Endothelial cell of umbilical vein (primary cell): ENCODE results near the gene BRWD1. TPM values are rescaled to one million over a fixed set of nuclear protein-coding genes. Genes with fewer than 3 reads are reported as not detected.
A peak's percentile ranks its signal among the peaks of the same experiment; 100 is the strongest.

ENCODE experiments used
- BruUV-seq: library from RNA; stranded (reverse); fragments of 400-500 nt; replicated peaks from 2 replicates; lab custom pipeline; 2021; lab: Mats Ljungman, UMichigan
- CTCF ChIA-PET: fragments of 300-600, 350-600 bp; sonication (Branson Sonifier 250); formaldehyde crosslinking; loops from one replicate; lab custom pipeline; 2021; ENCODE audit warnings: antibody characterized with exemption, inconsistent platforms; lab: Charles Lee
- POLR2A ChIA-PET: fragments of 300-600, 350-600 bp; sonication (Branson Sonifier 250); formaldehyde crosslinking; loops from one replicate; lab custom pipeline; 2021; ENCODE audit warnings: antibody characterized with exemption, inconsistent platforms; lab: Charles Lee
- DNase-seq: peaks from one replicate; pipeline ENCODE4 v3.0.0-alpha.2; 2011; ENCODE audit warnings: low read depth, low spot score
- FAIRE-seq: peaks from 2 replicates; lab custom pipeline; 2011; peaks lifted over from hg19 to GRCh38; lab: Jason Lieb, UNC
- H2AFZ ChIP-seq: 2 replicates; pipeline ENCODE4 v1.6.0; 2012; ENCODE audit warnings: low read depth, low read length, control low read depth, inconsistent platforms
- H3K27ac ChIP-seq: 2 replicates; pipeline ENCODE4 v1.5.1; 2011; ENCODE audit warnings: low read depth, mild to moderate bottlenecking, control low read depth, low read length, moderate library complexity; ENCODE audit not compliant: insufficient read depth
- H3K27me3 ChIP-seq, 2 experiments: 2 replicates each; pipeline versions ENCODE4 v1.6.0 to v1.6.1; 2011; ENCODE audit warnings: low read length in 2 of 2, mixed read lengths in 1 of 2; ENCODE audit not compliant: control insufficient read depth in 2 of 2, insufficient read depth in 2 of 2
- H3K36me3 ChIP-seq, 2 experiments: 2 replicates in 1 of 2; 3 replicates in 1 of 2; pipeline ENCODE4 v1.5.1; 2011; ENCODE audit warnings: low read length in 2 of 2, mild to moderate bottlenecking in 1 of 2, moderate library complexity in 1 of 2; ENCODE audit not compliant: control insufficient read depth in 2 of 2, insufficient read depth in 2 of 2; ENCODE audit errors: extremely low read depth in 1 of 2
- H3K4me1 ChIP-seq: 3 replicates; pipeline ENCODE4 v1.5.1; 2011; ENCODE audit warnings: mild to moderate bottlenecking, low read length; ENCODE audit not compliant: control insufficient read depth, insufficient read depth; ENCODE audit errors: extremely low read depth
- H3K4me2 ChIP-seq: 2 replicates; pipeline ENCODE4 v1.6.1; 2011; ENCODE audit warnings: low read length, control low read depth, mixed read lengths; ENCODE audit not compliant: insufficient read depth
- H3K4me3 ChIP-seq, 3 experiments: fragments of 200-600 bp in 1 of 3; sonication (generic), shearing (Covaris generic) in 1 of 3; replicated peaks in 1 of 3; 2 replicates each; pipeline ENCODE4 v1.5.1; 2011 to 2016; ENCODE audit warnings: control low read depth in 3 of 3, low read length in 3 of 3, mild to moderate bottlenecking in 2 of 3, inconsistent platforms in 1 of 3, low read depth in 1 of 3, moderate library complexity in 1 of 3; ENCODE audit not compliant: insufficient read depth in 1 of 3
- H3K79me2 ChIP-seq: 2 replicates; pipeline ENCODE4 v1.6.0; 2012; ENCODE audit warnings: low read length, inconsistent platforms; ENCODE audit not compliant: control insufficient read depth, insufficient read depth
- H3K9ac ChIP-seq: replicated peaks from 2 replicates; pipeline ENCODE3; 2011; ENCODE audit warnings: low read length, control low read depth; ENCODE audit not compliant: insufficient read depth; ENCODE audit errors: extremely low read depth
- H3K9me1 ChIP-seq: replicated peaks from 3 replicates; pipeline ENCODE4 v1.6.0; 2011; ENCODE audit warnings: mild to moderate bottlenecking, low read length; ENCODE audit not compliant: control insufficient read depth, insufficient read depth; ENCODE audit errors: extremely low read depth
- H3K9me3 ChIP-seq: replicated peaks from 2 replicates; pipeline ENCODE4 v1.5.1; 2012; ENCODE audit warnings: low read length, inconsistent platforms; ENCODE audit not compliant: control insufficient read depth, insufficient read depth
- H4K20me1 ChIP-seq: replicated peaks from 2 replicates; pipeline ENCODE3; 2011; ENCODE audit warnings: mild to moderate bottlenecking, low read length; ENCODE audit not compliant: control insufficient read depth, insufficient read depth; ENCODE audit errors: extremely low read depth
- EZH2 ChIP-seq: IDR thresholded peaks from 2 replicates; pipeline ENCODE4 v1.6.1; 2012; ENCODE audit warnings: borderline replicate concordance, low read depth, mild to moderate bottlenecking, moderate library complexity, low read length, inconsistent platforms; ENCODE audit not compliant: severe bottlenecking
- FOS ChIP-seq: IDR thresholded peaks from 2 replicates; pipeline ENCODE4 v1.6.1; 2011; ENCODE audit warnings: mild to moderate bottlenecking, low read length, moderate library complexity, borderline replicate concordance; ENCODE audit not compliant: insufficient read depth
- GATA2 ChIP-seq: IDR thresholded peaks from 2 replicates; pipeline ENCODE4 v1.7.0; 2011; ENCODE audit warnings: low read depth, mild to moderate bottlenecking, moderate library complexity, mixed read lengths, low read length; ENCODE audit not compliant: insufficient read length, insufficient read depth
- JUN ChIP-seq: IDR thresholded peaks from 2 replicates; pipeline ENCODE4 v1.6.1; 2011; ENCODE audit warnings: borderline replicate concordance, low read depth; ENCODE audit not compliant: insufficient read length, insufficient read depth
- MYC ChIP-seq: IDR thresholded peaks from one replicate; pipeline ENCODE4 v1.6.1; 2011; ENCODE audit warnings: mild to moderate bottlenecking, low read depth, low read length
- POLR2A ChIP-seq: IDR thresholded peaks from 2 replicates; pipeline ENCODE4 v1.6.1; 2012; ENCODE audit warnings: low read depth, mild to moderate bottlenecking, control low read depth, low read length
- POLR2AphosphoS5 ChIP-seq: IDR thresholded peaks from 2 replicates; pipeline ENCODE4 v1.6.1; 2012; ENCODE audit warnings: low read depth, mild to moderate bottlenecking, control low read depth, low read length, moderate library complexity; ENCODE audit not compliant: insufficient read depth
- dilution Hi-C: fragments of 300-500 bp; cut with MboI; formaldehyde crosslinking; loops from one replicate; pipeline ENCODE4 v1.15.0; 2019; ENCODE audit warnings: low sequenced_read_pairs; ENCODE audit not compliant: extremely low pct_ligation_motif_present
- intact Hi-C: fragments of 100-400 bp; cut with micrococcal nuclease; formaldehyde crosslinking; loops from one replicate; pipeline ENCODE4 v1.10.0; 2022
- polyA plus RNA-seq, 4 experiments: library from polyadenylated mRNA; depleted of rRNA in 3 of 4; stranded (reverse) in 3 of 4; unstranded in 1 of 4; fragments of >200 nt; gene quantifications; 2 replicates each; pipeline versions ENCODE4 v1.2.1 to v1.2.3, GENCODE V29; 2011 to 2012; ENCODE audit warnings: missing spikeins in 1 of 4
- total RNA-seq: library from RNA; stranded (reverse); gene quantifications from 2 replicates; pipeline ENCODE4 v1.2.3, GENCODE V29; 2021
- TF ChIP-seq, protein P1 (sequence below), 2 donors: IDR thresholded peaks; 1 replicate in 1 of 2; 2 replicates in 1 of 2; pipeline ENCODE4 v1.5.1; 2011; ENCODE audit warnings: low read length in 2 of 2, mild to moderate bottlenecking in 2 of 2, moderate library complexity in 2 of 2, control low read depth in 1 of 2, inconsistent platforms in 1 of 2, low read depth in 1 of 2; ENCODE audit not compliant: insufficient read depth in 1 of 2; ENCODE audit errors: extremely low read depth in 1 of 2
- TF ChIP-seq, protein P2 (sequence below): IDR thresholded peaks from 2 replicates; pipeline ENCODE4 v1.6.1; 2011; ENCODE audit not compliant: insufficient read depth, insufficient read length

The BRWD1 gene
- total and polyA plus RNA-seq, 2 donors (not counting 3 experiments of a cell fraction or from before 2014, with no cell fraction given): 6.1 to 33.2 TPM

DNA sequence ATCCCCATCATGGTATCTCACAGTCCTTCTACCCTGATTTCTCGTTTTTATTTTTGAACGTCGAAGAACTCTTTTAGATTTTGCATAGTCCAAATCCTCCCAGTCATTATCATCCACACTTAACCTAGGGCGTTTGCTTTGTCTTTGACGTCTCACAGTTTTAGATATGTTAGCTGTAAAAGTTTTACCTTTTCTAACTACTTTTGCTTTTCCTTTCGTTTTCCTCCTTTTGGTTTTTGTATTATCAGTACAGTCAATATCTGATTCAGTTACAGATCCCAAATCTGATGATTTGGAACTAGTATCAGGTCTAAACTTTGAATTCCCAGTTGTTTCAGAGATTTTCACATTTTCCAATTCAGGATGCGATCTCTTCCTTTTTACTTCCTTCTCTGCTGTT, 117.1 kb downstream of the BRWD1 start:
- H3K4me3 ChIP-seq: no peak overlapping the region
- CTCF ChIA-PET: interaction anchor here (1.3 kb wide), 1 partner anchor 12 kb away, joined by 4 read pairs; no protein-coding TSS in a partner anchor
- dilution Hi-C loops: no loop called here
- H3K27ac ChIP-seq: no peak overlapping the region
- intact Hi-C loops: no loop called here
- H2AFZ ChIP-seq: no peak overlapping the region
- H4K20me1 ChIP-seq: no peaks in the 10 kb centered on the region
- no peak overlapping the region for H3K9ac ChIP-seq
- H3K4me2 ChIP-seq: peak overlapping the region; percentile 67
- POLR2A ChIA-PET: no interaction called here
- H3K27me3 ChIP-seq: no peaks in the 10 kb centered on the region
- H3K9me1 ChIP-seq: no peaks in the 10 kb centered on the region
- TF ChIP-seq MYC (no peak), POLR2AphosphoS5 (no peak)
- H3K4me1 ChIP-seq: peaks cover 16% of the 10 kb centered on the region
- FAIRE-seq (no peak), DNase-seq (no peak)
- TSS peak; percentile 8 for BruUV-seq
- no peaks in the 10 kb centered on the region for H3K79me2 ChIP-seq
- no peaks in the 10 kb centered on the region for H3K9me3 ChIP-seq
- peaks cover 2 to 13% of the 10 kb centered on the region in 2 experiments for H3K36me3 ChIP-seq

DNA sequence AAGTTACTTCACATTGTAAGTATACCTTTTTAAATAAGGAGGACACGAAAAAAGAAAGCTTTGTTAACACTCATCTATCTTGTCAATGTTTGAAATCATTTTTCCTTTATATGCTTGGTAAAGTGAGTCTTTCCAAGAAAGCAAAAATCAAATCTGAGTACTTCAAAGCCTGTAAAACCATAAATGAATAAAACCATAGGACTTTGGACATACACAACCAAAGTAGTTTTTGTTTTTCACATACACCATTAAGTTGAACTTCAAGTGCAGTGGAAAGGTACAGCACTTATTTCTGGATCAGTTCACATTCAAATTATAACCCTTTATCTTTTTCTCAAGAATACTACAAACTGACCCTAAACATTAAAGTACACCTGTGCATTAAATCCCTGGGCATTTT, 120.1 kb downstream of the BRWD1 start:
- dilution Hi-C loops (no loop called here), intact Hi-C loops (no loop called here)
- H3K27me3 ChIP-seq: no peaks in the 10 kb centered on the region
- no peaks in the 10 kb centered on the region for H3K79me2 ChIP-seq
- H3K9ac ChIP-seq: no peak overlapping the region
- TF ChIP-seq GATA2: no peak
- no peak for TF ChIP-seq JUN
- no peak for TF ChIP-seq EZH2
- no peak for TF ChIP-seq POLR2A
- no peak for TF ChIP-seq POLR2AphosphoS5
- no peak for TF ChIP-seq FOS
- TF ChIP-seq, protein P1, sequence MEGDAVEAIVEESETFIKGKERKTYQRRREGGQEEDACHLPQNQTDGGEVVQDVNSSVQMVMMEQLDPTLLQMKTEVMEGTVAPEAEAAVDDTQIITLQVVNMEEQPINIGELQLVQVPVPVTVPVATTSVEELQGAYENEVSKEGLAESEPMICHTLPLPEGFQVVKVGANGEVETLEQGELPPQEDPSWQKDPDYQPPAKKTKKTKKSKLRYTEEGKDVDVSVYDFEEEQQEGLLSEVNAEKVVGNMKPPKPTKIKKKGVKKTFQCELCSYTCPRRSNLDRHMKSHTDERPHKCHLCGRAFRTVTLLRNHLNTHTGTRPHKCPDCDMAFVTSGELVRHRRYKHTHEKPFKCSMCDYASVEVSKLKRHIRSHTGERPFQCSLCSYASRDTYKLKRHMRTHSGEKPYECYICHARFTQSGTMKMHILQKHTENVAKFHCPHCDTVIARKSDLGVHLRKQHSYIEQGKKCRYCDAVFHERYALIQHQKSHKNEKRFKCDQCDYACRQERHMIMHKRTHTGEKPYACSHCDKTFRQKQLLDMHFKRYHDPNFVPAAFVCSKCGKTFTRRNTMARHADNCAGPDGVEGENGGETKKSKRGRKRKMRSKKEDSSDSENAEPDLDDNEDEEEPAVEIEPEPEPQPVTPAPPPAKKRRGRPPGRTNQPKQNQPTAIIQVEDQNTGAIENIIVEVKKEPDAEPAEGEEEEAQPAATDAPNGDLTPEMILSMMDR (IDR thresholded peaks at IDR 0.05; ENCODE audit: extremely low read depth in 1 of 2, insufficient read depth in 1 of 2, low read depth in 1 of 2, low read length in 2 of 2): no peak
- TF ChIP-seq MYC: no peak
- TF ChIP-seq, protein P2, sequence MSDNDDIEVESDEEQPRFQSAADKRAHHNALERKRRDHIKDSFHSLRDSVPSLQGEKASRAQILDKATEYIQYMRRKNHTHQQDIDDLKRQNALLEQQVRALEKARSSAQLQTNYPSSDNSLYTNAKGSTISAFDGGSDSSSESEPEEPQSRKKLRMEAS: no peak
- H3K9me1 ChIP-seq: no peaks in the 10 kb centered on the region
- no peak overlapping the region for H3K4me2 ChIP-seq
- H2AFZ ChIP-seq: no peak overlapping the region
- FAIRE-seq: no peak
- H3K36me3 ChIP-seq: peaks cover 5 to 10% of the 10 kb centered on the region in 2 experiments
- no peak overlapping the region for H3K4me3 ChIP-seq
- H4K20me1 ChIP-seq: no peaks in the 10 kb centered on the region
- BruUV-seq: no TSS peak
- ChIA-PET CTCF (no interaction called here), POLR2A (no interaction called here)
- H3K9me3 ChIP-seq: no peaks in the 10 kb centered on the region
- H3K4me1 ChIP-seq: peaks cover 16% of the 10 kb centered on the region
- H3K27ac ChIP-seq: no peak overlapping the region
- no peak for DNase-seq
